Ramos (cell line): ENCODE results near the gene PLGRKT.

Experiments
- in situ Hi-C: fragments of 300-500 bp; cut with MboI; formaldehyde crosslinking; loops from one replicate; pipeline ENCODE4 v1.14.3; 2022; ENCODE audit warnings: low sequenced_read_pairs; ENCODE audit not compliant: unreplicated experiment

Gene PLGRKT

DNA sequence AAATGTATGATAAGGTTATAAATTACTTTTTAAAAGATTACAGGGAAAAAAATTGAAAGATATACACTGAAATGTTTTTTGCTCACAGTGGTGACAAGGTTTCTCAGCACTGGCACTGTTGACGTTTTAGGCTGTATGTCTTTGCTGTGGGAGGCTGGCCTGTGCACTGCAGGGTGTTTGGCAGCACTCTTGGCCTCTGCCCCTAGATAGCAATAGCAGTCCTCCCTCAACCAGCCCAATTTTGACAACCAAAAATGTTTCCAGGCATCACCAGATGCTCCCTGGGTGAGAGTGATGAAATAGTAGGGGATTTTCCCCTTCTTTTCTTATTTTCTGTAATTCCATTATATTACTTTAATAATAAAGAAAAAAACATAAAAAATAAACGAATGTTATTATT, 15.9 kb upstream of the PLGRKT start:
- in situ Hi-C loops: no loop called here

DNA sequence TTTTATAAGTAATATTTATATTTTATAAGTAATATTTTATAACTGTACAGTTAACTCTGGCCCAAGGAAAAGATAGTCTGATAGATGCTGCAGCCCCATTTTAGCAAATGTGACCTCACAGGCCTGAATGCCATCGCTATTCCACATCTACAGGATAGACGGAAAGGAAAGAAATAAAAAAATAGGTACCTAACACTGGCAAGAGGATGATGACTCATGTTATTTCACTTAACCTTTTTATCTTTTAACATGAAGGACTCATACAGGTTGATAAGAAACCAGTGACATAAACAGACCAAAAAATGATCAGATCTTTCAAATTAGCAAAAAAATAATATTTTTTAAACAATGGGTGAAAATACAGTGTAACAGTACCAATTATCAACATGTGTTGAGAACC, 15.3 kb upstream of the PLGRKT start:
- in situ Hi-C loops: no loop called here

DNA sequence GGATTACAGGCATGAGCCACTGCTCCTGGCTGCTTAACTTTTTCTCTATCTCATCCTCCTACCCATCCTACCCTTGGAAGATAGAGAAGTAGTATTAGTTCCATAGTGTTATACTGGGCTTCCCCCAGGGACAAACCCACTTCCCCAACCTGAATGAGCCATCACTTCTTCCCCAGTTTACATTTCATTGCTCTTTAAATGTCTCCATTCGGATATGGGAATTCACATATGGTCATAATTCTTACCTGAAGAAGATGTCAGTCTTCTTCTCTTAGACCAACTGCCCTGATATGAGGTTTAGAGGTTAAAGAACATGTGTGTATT, 14.5 kb upstream of the PLGRKT start:
- in situ Hi-C loops: no loop called here

DNA sequence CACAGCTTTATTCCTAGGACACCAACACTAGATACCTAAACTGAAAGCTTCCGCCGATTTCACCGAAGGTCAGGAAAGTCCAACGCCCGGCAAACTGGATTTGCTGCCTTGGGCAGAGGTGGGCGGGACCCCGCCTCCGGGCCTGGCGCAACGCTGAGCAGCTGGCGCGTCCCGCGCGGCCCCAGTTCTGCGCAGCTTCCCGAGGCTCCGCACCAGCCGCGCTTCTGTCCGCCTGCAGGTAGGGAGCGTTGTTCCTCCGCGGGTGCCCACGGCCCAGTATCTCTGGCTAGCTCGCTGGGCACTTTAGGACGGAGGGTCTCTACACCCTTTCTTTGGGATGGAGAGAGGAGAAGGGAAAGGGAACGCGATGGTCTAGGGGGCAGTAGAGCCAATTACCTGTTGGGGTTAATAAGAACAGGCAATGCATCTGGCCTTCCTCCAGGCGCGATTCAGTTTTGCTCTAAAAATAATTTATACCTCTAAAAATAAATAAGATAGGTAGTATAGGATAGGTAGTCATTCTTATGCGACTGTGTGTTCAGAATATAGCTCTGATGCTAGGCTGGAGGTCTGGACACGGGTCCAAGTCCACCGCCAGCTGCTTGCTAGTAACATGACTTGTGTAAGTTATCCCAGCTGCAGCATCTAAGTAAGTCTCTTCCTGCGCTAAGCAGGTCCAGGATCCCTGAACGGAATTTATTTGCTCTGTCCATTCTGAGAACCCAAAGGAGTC, 12.8 kb upstream of the PLGRKT start, which contains the start of gene CD274:
CD274 (plus strand) TSS at position 184 of the 733 bp plus-strand sequence. CDS start 5,572 bp downstream, outside the sequence.
- in situ Hi-C loops: no loop called here

DNA sequence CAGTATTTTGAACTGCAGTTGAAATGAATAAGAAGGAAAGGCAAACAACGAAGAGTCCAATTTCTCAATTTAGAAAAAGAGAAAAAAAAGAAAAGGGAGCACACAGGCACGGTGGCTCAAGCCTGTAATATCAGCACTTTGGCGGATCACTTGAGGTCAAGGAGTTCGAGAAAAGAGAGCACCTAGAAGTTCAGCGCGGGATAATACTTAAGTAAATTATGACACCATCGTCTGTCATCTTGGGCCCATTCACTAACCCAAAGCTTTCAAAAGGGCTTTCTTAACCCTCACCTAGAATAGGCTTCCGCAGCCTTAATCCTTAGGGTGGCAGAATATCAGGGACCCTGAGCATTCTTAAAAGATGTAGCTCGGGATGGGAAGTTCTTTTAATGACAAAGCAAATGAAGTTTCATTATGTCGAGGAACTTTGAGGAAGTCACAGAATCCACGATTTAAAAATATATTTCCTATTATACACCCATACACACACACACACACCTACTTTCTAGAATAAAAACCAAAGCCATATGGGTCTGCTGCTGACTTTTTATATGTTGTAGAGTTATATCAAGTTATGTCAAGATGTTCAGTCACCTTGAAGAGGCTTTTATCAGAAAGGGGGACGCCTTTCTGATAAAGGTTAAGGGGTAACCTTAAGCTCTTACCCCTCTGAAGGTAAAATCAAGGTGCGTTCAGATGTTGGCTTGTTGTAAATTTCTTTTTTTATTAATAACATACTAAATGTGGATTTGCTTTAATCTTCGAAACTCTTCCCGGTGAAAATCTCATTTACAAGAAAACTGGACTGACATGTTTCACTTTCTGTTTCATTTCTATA, 12.0 kb upstream of the PLGRKT start:
- in situ Hi-C loops: loop anchor here (25.0 kb wide), 1 partner anchor 462 kb away; the partner anchor contains the start of gene JAK2

DNA sequence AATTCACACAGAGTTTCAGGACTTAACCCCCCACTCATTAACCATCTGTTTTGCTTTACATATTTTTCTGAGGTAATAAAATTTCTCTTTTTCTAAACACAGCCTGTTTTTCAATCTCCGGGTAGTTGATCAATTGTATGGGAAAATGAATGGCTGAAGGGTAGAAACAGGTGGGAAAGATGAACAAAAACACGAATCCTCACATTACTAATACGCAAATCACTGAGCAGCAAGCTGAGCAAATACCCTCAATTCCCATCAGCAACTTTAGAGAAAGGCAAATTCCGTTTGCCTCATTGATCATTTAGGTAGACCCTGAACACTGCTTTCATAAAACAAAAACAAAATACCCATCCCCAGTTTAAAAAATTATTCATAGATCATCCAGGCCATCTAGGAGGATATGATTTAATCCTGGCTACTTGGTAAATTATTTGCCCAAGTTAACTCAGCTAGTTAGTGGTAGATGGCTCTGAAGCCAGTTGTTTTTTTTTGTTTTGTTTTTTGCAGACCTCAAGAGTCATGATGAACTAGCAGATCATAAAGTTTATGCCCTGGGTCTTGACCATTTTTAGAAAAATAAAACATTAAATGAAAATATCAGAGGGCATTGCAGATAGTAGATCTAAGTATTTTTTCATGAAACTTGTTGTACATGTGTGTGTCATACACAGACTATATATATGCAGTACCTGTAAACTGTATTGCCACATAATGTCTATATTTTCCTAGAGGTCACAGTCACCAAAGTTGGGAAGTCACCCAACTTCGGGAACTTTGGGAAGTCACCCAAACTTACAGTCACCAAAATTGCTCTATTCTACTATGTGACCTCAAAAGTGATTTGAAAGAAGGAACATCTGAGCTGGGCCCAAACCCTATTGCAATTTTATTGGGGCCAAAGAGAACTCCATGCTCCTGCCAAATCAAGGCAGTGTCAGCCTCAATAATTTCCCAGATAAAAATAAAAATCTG, 11.0 kb upstream of the PLGRKT start:
- in situ Hi-C loops: loop anchor here (25.0 kb wide), 1 partner anchor 461 kb away; the partner anchor contains the start of gene JAK2

DNA sequence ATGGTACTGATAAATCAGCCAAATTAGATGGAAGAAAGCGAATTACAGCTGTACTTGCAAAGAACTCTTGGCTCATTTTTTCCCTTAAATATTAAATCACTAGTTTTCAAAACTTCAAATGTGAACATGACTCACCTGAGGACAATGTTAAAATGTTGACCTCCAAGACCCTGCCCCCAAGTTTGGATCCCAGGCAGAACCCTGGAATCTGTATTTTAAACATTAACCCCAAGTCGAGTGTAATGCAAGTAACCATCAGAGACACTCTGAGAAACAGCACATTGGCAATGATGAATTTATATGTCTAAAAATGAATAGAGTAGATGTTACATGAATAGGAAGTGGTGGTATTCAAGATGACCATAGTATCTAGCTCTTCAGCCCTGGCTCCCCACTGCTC, 10.3 kb upstream of the PLGRKT start:
- in situ Hi-C loops: loop anchor here (25.0 kb wide), 1 partner anchor 461 kb away; the partner anchor contains the start of gene JAK2

DNA sequence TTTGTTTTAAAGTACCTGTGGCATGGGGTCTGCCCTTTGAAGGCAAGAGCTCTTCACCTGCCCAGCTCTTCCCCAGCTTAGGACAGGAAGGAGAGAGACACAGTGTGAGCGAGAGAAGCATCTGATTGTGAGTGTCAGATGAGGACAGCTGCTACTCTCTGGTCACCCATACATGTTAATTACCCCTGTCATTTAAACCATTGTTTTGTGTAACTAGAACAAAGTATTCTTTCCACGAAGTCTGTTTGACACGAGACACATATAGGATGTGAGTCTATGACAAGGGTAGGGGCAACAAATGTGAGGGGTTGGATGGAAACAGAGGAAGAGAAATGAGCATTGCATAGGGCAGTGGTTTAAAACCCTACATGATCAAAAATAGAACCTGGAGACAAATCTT, 9.6 kb upstream of the PLGRKT start:
- in situ Hi-C loops: loop anchor here (25.0 kb wide), 1 partner anchor 460 kb away; the partner anchor contains the start of gene JAK2

DNA sequence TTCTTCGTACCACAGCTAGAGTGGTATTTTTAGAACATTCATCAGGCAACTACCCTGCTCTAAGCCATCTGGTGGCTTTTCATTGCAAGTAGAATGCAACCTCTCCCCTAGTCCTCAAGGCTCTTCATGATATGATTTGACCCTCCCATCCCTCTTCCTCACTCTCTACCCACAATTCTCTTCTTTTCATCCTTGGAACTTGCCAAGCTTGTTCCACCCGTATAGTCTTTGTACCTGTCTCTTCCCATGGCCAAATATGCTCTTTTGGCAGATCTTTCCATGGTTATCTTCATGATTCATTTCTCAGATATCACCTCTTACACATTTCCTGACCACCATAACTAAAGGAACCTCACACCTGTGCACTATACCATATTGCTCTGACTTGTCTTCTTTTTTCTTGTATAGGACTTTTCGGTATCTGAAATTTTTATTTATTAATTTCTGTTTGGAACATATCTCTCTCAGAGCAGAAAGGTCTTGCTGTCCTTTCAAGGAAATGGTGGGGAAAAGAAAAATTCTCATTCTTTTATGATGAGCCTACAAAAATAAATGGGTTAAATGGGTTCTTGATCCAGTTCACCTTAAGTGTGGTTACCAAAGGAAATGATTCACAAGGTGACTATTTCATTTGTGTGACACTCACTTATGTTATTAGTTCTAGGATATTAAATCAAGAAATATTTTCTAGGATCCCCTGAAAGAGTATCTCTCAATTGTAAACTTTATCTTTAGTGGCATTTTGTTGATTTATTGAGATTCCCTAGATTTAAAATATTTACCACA, 8.9 kb upstream of the PLGRKT start:
- in situ Hi-C loops: loop anchor here (25.0 kb wide), 1 partner anchor 459 kb away; the partner anchor contains the start of gene JAK2

DNA sequence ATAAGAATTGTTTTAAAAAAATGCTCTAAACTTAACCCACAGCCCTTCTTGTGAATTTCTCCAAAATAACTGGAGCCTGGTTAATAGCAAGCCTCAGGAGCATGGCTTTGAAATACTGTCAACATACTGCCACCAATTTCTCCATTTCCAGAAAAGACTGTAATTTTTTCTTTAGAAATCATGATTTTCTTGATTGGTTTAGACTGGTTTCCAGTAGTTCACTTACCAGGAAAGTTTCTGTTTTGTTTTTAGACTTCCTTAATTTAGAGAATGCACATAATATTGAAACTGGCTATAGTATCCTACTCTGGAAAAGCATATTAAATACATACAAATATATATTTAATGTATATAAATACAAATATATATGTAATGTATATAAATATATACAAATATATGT, 8.2 kb upstream of the PLGRKT start:
- in situ Hi-C loops: loop anchor here (25.0 kb wide), 1 partner anchor 459 kb away; the partner anchor contains the start of gene JAK2

DNA sequence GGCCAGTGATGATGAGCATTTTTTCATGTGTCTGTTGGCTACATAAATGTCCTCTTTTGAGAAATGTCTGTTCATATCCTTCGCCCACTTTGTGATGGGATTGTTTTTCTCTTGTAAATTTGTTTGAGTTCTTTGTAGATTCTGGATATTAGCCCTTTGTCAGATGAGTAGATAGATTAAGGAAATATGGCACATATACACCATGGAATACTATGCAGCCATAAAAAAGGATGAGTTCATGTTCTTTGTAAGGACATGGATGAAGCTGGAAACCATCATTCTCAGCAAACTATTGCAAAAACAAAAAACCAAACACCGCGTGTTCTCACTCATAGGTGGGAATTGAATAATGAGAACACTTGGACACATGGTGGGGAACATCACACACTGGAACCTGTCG, 7.4 kb upstream of the PLGRKT start:
- in situ Hi-C loops: loop anchor here (25.0 kb wide), 1 partner anchor 458 kb away; the partner anchor contains the start of gene JAK2

DNA sequence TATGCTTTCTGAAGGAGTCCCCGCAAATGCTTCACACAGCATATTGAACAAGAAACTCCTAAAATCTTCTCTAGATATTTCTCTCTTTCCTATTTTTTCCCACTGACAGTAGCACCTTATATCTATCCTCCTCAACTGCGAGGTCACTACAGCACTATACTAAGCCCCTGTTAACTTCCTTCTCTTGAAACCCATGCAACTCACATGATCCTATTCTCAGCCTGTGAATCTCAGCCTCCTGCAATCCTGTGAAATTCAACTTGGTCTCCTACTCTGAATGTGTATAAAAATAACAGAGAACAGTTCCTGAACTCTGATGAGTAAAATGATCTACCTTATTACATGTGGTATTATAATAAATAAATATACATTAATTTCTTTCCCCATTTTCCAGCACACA, 6.1 kb upstream of the PLGRKT start:
- in situ Hi-C loops: loop anchor here (5.0 to 25.0 kb wide), 2 partner anchors 148 to 457 kb away; partner anchors contain the start of gene JAK2

DNA sequence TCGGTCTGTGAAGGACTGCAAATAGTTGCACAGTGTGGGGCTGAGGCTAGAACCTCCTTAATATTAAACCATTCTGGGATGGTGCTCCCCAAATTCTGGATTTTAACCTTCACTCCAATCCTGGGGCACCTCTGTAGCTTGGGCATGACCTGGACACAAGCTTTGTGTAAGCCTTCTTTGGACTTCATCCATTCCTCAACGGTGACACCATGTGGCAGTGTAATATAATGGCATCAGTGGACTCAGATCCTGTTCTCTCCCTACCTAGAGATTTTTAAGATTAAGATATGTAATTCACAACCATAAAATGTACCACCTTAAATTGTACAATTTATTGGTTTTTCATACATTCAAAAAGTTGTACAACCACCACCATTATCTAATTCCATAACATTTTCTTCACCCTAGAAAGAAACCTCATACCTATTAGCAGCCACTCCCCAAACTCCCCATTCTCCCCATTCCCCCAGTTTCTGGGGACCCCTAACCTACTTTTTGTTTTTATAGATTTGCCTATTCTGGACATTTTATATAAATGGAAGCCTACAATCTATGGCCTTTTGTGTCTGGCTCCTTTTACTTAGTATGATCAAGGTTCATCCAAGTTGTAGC, 4.8 kb upstream of the PLGRKT start:
- in situ Hi-C loops: loop anchor here (5.0 to 25.0 kb wide), 2 partner anchors 150 to 455 kb away; partner anchors contain the start of gene JAK2

DNA sequence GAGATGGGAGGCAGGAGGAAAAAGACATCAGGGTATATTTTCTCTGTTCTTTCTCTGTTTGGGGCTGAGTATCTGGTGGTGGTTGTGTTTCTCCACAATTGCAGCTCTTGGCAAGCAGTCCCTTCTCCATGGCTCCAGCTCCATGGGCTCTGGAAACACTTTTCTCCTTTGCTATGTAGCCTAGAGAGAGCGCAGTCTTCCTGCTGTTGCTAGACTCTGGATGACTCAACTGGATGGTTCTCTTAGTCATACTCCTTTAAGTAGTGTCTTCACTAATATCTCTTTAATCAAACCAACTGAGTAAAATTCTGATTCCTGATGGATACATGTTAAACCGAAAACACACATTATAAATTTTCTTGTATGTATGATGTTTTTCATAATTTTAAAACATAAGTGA, 3.3 kb upstream of the PLGRKT start:
- in situ Hi-C loops: loop anchor here (5.0 to 25.0 kb wide), 2 partner anchors 151 to 454 kb away; partner anchors contain the start of gene JAK2

DNA sequence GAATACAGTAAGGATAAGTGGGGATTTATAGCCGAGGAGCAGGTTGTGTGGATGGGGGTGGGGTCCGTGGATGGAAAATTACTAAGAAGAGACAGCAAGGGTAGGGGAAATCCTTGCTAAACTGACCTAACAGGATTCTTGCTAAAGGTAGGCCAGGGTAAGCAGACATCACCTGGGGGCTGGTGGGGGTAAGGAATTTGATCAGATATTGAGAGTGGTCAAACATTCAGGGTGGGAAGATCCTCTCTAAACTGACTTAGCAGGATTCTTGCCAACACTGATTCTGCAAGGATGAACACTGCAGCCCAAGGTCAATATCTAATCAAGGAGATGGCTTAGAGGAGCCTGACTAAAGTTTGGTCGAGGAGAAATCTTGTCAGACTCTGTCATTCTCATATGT, 2.7 kb upstream of the PLGRKT start:
- in situ Hi-C loops: loop anchor here (5.0 to 25.0 kb wide), 2 partner anchors 152 to 453 kb away; partner anchors contain the start of gene JAK2

DNA sequence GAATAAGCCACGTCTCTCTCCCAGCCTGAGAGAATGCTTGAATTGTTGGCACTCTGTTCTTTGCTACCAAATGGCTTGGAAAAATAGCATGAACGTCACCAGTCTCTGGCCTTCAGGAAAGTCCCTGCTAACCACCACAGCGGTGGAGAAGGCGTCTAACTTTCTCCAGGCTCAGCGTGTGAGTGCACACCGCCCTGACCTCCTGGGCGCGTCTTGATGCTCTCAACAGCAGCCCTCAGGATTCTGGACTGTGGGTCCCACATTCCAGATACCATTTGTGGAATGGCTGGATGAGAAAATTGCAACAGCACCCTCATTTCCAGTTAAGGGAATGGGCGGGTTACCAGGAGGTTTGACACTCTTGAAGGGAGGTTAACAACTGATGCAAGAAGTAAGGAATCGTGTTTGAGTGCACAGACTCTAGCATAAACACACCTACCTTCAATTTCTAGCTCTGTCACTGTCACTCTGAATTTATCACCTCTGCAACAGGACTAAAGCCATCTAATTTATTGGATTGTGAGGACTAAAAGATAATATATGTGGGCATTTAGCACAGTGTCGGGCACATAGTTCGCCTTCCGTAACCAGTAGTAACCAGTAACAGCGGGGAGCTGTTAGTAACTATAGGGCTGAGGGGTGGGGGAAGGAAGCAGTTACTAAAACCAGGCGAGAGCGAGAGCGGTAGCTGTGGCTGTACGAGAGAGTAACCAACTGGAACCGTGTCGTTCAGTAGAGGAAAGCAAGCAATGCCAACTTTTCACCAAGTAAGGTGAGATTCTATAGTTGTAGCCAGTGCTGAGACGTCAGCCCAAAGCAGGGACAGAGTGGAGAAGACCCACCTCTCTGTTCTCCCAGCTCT, 807 bp upstream of the PLGRKT start:
- in situ Hi-C loops: loop anchor here (10.0 to 25.0 kb wide), 2 partner anchors 451 to 694 kb away; partner anchors contain the start of genes AK3 and JAK2

DNA sequence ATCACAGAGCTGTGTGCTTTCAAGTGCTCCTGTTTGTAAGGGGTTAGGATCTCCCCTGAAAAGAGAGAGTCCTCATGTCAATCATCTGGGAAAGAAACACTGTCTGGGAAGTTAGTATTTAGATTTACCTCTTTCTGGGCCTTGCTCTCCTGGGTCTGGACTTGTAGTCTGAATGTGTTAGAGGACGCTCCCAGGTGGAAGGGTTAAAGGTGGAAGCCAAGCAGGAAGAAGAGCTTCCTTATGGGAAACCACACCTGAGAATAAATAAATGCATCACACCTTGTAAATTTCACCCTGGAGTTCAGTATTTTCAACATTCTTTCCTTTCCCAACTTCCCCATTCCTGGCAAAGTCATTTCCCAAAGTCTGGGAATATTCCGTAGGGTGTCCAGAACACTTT, 1.3 kb downstream of the PLGRKT start:
- in situ Hi-C loops: loop anchor here (10.0 to 25.0 kb wide), 2 partner anchors 449 to 692 kb away; partner anchors contain the start of genes AK3 and JAK2
